HG02938 (cell line): ENCODE results near the gene TSFM.

Experiments used
- ATAC-seq: cut with Tn5 transposase; IDR thresholded peaks from one replicate; pipeline ENCODE4 v1.9.1; 2021; ENCODE audit warnings: mild to moderate bottlenecking, moderate library complexity; ENCODE audit not compliant: unreplicated experiment

TSFM gene

GRCh38 chr12:57777911-57778310, 4.7 kb upstream of the TSFM start:
- ATAC-seq: no peak

GRCh38 chr12:57779736-57780135, 2.9 kb upstream of the TSFM start:
- ATAC-seq: no peak

- no peak for ATAC-seq
These were observed 2.2 kb upstream of the TSFM start for GRCh38 chr12:57780284-57780897.

GRCh38 chr12:57781244-57781643, 1.3 kb upstream of the TSFM start:
- ATAC-seq: no peak

GRCh38 chr12:57781801-57782200, 786 bp upstream of the TSFM start:
- no peak for ATAC-seq

GRCh38 chr12:57782243-57782607, 362 bp upstream of the TSFM start:
- no peak for ATAC-seq

GRCh38 chr12:57783466-57783801, 847 bp downstream of the TSFM start:
- ATAC-seq: no peak

GRCh38 chr12:57783861-57784260, 1.3 kb downstream of the TSFM start:
- ATAC-seq: no peak

GRCh38 chr12:57793920-57794319, 11.3 kb downstream of the TSFM start:
- ATAC-seq: no peak

- ATAC-seq: no peak
These were observed 12.8 kb downstream of the TSFM start for GRCh38 chr12:57795354-57795753.

GRCh38 chr12:57796996-57797395, 14.4 kb downstream of the TSFM start:
- no peak for ATAC-seq

- no peak for ATAC-seq
These were observed 15.3 kb downstream of the TSFM start for GRCh38 chr12:57797933-57798332.

- no peak for ATAC-seq
These were observed 18.4 kb downstream of the TSFM start for GRCh38 chr12:57800965-57801364.

GRCh38 chr12:57802607-57803006, 20.0 kb downstream of the TSFM start:
- no peak for ATAC-seq

GRCh38 chr12:57803319-57803893, 20.8 kb downstream of the TSFM start:
- ATAC-seq: no peak

- no peak for ATAC-seq
These were observed 24.1 kb downstream of the TSFM start for GRCh38 chr12:57806677-57807076.

GRCh38 chr12:57807285-57807684, 24.7 kb downstream of the TSFM start:
- ATAC-seq: no peak

- no peak for ATAC-seq
These were observed 25.8 kb downstream of the TSFM start for GRCh38 chr12:57808351-57808750.

GRCh38 chr12:57809425-57809824, 26.8 kb downstream of the TSFM start:
- ATAC-seq: no peak

- ATAC-seq: no peak
These were observed 27.9 kb downstream of the TSFM start for GRCh38 chr12:57810450-57810849.

GRCh38 chr12:57811028-57811755, 28.6 kb downstream of the TSFM start:
- ATAC-seq: no peak

- ATAC-seq: no peak
These were observed 30.8 kb downstream of the TSFM start for GRCh38 chr12:57813111-57813970.
